GM12874 (cell line): ENCODE measurements around the gene TSHZ1.

ENCODE experiments used
- CTCF ChIP-seq: IDR thresholded peaks from 2 replicates; pipeline ENCODE4 v1.5.1; 2011; ENCODE audit warnings: low read depth, mild to moderate bottlenecking, control low read depth, low read length, moderate library complexity; ENCODE audit not compliant: insufficient read depth

TSHZ1 gene

DNA sequence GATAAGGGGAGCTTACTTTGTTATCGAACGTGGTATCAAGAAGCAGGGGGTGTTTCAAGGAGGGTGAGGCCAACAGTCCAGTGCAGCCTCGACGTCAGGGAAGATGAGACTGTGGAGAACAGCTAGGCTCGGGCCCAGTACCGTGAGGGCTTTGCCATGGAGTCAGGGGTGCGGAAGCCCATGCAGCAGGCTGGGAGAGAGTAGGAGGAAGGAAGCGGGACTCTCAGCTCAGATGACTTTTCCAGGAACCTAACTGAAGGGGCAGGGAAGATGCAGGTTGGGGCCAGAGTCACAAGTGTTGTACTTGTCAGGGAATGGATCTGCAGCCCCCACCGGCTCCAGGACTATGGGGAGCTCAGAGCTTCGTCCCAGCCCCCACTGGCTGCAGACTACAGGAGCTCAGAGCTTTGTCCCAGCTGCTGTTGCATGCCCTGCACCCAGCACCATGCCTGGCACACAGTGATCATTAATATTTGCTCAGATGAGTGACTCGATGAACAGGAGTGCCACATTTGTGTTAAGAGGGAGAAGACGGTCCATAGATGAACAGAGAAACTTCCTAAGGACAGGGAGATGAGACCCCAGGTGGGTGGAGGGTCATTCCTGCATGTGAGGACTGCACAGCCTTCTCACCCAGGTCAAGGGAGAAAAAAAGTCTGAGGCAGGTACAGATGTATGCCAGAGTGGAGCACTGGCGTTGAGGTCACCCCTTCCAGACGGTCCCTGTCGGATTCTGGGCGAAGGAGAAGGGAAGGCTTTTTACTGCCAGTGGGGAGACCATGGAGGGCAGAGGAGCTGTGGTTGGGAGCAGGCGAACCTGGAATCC lies 38.1 kb upstream of the TSHZ1 start:
- TF ChIP-seq CTCF = no peak

- peak; percentile 54 for TF ChIP-seq CTCF
These were observed 37.5 kb upstream of the TSHZ1 start for GRCh38 chr18:75173125-75173432.

- TF ChIP-seq CTCF = no peak
These were observed 36.9 kb upstream of the TSHZ1 start for GRCh38 chr18:75173738-75174137.

GRCh38 chr18:75176849-75177248 lies 33.7 kb upstream of the TSHZ1 start:
- no peak for TF ChIP-seq CTCF

DNA sequence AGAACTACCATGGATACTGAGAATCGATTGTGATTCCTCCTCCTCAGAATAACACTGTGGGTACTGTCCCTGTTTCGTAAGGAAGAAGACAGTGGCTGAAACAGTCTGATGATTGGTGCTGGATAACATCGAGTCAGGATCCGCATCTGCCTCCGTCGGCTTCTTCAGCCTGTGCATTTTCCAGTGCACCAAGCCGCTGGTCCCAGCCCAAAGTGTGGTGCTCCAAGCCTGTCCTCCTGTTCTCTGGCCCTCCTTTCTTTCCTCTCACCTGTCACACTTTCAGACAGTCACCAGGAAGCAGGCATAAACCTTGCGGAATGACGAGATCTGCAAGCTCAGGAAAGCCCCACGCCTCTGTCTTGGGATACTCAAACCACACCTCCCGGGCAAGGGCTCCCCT lies 32.2 kb upstream of the TSHZ1 start:
- no peak for TF ChIP-seq CTCF

- TF ChIP-seq CTCF = no peak
These were observed 30.6 kb upstream of the TSHZ1 start for GRCh38 chr18:75179819-75180600.

- TF ChIP-seq CTCF = no peak
These were observed 27.1 kb upstream of the TSHZ1 start for GRCh38 chr18:75183524-75183923.
